Loucy (cell line): ENCODE results near the gene LOXL4.

Experiments
- EZH2phosphoT487 ChIP-seq: fragments of 200-600 bp; IDR thresholded peaks from 2 replicates; pipeline ENCODE4 v1.6.1; 2018; ENCODE audit warnings: antibody characterized with exemption, mild to moderate bottlenecking, moderate library complexity, borderline replicate concordance
- TF ChIP-seq, protein P1 (sequence below): fragments of 200-600 bp; sonication (generic); conservative IDR thresholded peaks from 2 replicates; pipeline ENCODE4 v1.5.1; 2014; ENCODE audit warnings: mild to moderate bottlenecking, antibody characterized with exemption, low read length

DNA sequence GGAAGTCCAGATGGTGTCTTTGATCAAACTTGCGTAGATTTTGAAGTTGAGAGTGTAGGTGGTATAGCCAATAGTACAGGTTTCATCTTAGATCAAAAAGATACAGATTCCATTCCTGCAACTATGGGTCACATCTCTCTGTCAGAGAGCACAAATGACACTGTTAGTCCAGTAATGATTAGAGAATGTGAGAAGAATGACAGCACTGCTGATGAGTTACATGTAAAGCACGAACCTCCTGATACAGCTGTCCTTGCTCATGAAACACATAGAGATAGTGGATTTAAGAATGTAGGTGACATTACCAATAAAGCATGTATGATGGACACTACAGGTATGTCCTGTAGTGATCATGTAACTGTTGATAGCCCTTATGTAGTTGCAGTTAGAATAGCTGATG lies 59.1 kb downstream of the LOXL4 start:
- TF ChIP-seq, protein P1, sequence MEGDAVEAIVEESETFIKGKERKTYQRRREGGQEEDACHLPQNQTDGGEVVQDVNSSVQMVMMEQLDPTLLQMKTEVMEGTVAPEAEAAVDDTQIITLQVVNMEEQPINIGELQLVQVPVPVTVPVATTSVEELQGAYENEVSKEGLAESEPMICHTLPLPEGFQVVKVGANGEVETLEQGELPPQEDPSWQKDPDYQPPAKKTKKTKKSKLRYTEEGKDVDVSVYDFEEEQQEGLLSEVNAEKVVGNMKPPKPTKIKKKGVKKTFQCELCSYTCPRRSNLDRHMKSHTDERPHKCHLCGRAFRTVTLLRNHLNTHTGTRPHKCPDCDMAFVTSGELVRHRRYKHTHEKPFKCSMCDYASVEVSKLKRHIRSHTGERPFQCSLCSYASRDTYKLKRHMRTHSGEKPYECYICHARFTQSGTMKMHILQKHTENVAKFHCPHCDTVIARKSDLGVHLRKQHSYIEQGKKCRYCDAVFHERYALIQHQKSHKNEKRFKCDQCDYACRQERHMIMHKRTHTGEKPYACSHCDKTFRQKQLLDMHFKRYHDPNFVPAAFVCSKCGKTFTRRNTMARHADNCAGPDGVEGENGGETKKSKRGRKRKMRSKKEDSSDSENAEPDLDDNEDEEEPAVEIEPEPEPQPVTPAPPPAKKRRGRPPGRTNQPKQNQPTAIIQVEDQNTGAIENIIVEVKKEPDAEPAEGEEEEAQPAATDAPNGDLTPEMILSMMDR = no peak
- no peak for TF ChIP-seq EZH2phosphoT487
